Osteoblast (primary cell): ENCODE measurements around the gene SEZ6L. TPM values are rescaled to one million over a fixed set of nuclear protein-coding genes. Genes with fewer than 3 reads are reported as not detected.

ENCODE experiments used
- DNase-seq: peaks from one replicate; pipeline ENCODE4 v3.0.0; 2011; ENCODE audit warnings: low spot score, mixed read lengths; ENCODE audit not compliant: insufficient read length; ENCODE audit errors: missing footprints
- H2AFZ ChIP-seq: 2 replicates; pipeline ENCODE4 v1.6.0; 2011; ENCODE audit warnings: mild to moderate bottlenecking, low read length
- H3K27ac ChIP-seq: 2 replicates; pipeline ENCODE4 v1.5.1; 2011; ENCODE audit warnings: mild to moderate bottlenecking, low read depth, low read length, moderate library complexity
- H3K27me3 ChIP-seq: 2 replicates; pipeline ENCODE4 v1.6.0; 2012; ENCODE audit warnings: mild to moderate bottlenecking, control low read depth, inconsistent platforms, low read length, moderate library complexity; ENCODE audit not compliant: insufficient read depth
- H3K36me3 ChIP-seq: 2 replicates; pipeline ENCODE4 v1.5.1; 2011; ENCODE audit warnings: mild to moderate bottlenecking, low read length, control low read depth, moderate library complexity; ENCODE audit not compliant: insufficient read depth
- H3K4me1 ChIP-seq: 2 replicates; pipeline ENCODE4 v1.5.1; 2011; ENCODE audit warnings: mild to moderate bottlenecking, low read length, control low read depth, moderate library complexity; ENCODE audit not compliant: insufficient read depth
- H3K4me2 ChIP-seq: 2 replicates; pipeline ENCODE4 v1.6.0; 2011; ENCODE audit warnings: mild to moderate bottlenecking, low read length; ENCODE audit not compliant: insufficient read depth
- H3K4me3 ChIP-seq: fragments of 200-600 bp; sonication (generic); 3 replicates; pipeline ENCODE4 v1.5.1; 2012; ENCODE audit warnings: mild to moderate bottlenecking, low read length, inconsistent platforms; ENCODE audit not compliant: insufficient read depth
- H3K79me2 ChIP-seq: 2 replicates; pipeline ENCODE4 v1.6.0; 2012; ENCODE audit warnings: mild to moderate bottlenecking, low read length, control low read depth, inconsistent platforms; ENCODE audit not compliant: insufficient read depth
- H3K9me3 ChIP-seq: 2 replicates; pipeline ENCODE4 v1.5.1; 2011; ENCODE audit warnings: low read depth, low read length, control low read depth
- H4K20me1 ChIP-seq: 2 replicates; pipeline ENCODE4 v1.6.0; 2012; ENCODE audit warnings: mild to moderate bottlenecking, low read length, control low read depth; ENCODE audit not compliant: insufficient read depth
- CTCF ChIP-seq: IDR thresholded peaks from 2 replicates; pipeline ENCODE4 v1.5.1; 2011; ENCODE audit warnings: mild to moderate bottlenecking, low read depth, low read length, moderate library complexity; ENCODE audit errors: extremely low read depth
- total RNA-seq: library from RNA; depleted of rRNA; stranded (reverse); fragments of >200 nt; gene quantifications from 2 replicates; pipeline ENCODE4 v1.2.3, GENCODE V29; 2012

The SEZ6L gene
- total RNA-seq, 1 donor, result not detected

- no peaks in the 10 kb centered on the region for H3K9me3 ChIP-seq
- H3K27ac ChIP-seq, result no peak overlapping the region
- H4K20me1 ChIP-seq, result no peaks in the 10 kb centered on the region
- no peak overlapping the region for H2AFZ ChIP-seq
- no peaks in the 10 kb centered on the region for H3K79me2 ChIP-seq
- no peaks in the 10 kb centered on the region for H3K4me1 ChIP-seq
- H3K4me2 ChIP-seq, result no peak overlapping the region
- no peaks in the 10 kb centered on the region for H3K36me3 ChIP-seq
- TF ChIP-seq CTCF, result no peak
- H3K27me3 ChIP-seq, result peaks cover 5% of the 10 kb centered on the region
- no peak for DNase-seq
- no peak overlapping the region for H3K4me3 ChIP-seq
Observed at GRCh38 chr22:26295563-26296126, 126.4 kb downstream of the SEZ6L start.

GRCh38 chr22:26298605-26299310 lies 129.5 kb downstream of the SEZ6L start:
- Histone ChIP-seq H3K4me2 (no peak overlapping the region), H3K79me2 (no peaks in the 10 kb centered on the region), H3K4me3 (no peak overlapping the region), H3K36me3 (no peaks in the 10 kb centered on the region), H3K4me1 (no peaks in the 10 kb centered on the region), H4K20me1 (no peaks in the 10 kb centered on the region), H2AFZ (no peak overlapping the region), H3K9me3 (no peaks in the 10 kb centered on the region), H3K27me3 (peaks cover 5% of the 10 kb centered on the region), H3K27ac (no peak overlapping the region)
- DNase-seq, result no peak
- no peak for TF ChIP-seq CTCF

- no peak for TF ChIP-seq CTCF
- DNase-seq, result no peak
- no peaks in the 10 kb centered on the region for H3K9me3 ChIP-seq
- no peak overlapping the region for H2AFZ ChIP-seq
- no peak overlapping the region for H3K4me2 ChIP-seq
- no peaks in the 10 kb centered on the region for H3K36me3 ChIP-seq
- H3K4me1 ChIP-seq, result no peaks in the 10 kb centered on the region
- H3K4me3 ChIP-seq, result no peak overlapping the region
- H3K79me2 ChIP-seq, result no peaks in the 10 kb centered on the region
- no peaks in the 10 kb centered on the region for H4K20me1 ChIP-seq
- peaks cover 17% of the 10 kb centered on the region for H3K27me3 ChIP-seq
- no peak overlapping the region for H3K27ac ChIP-seq
Observed at GRCh38 chr22:26302726-26303125, 133.5 kb downstream of the SEZ6L start.

GRCh38 chr22:26303475-26303874 lies 134.2 kb downstream of the SEZ6L start:
- Histone ChIP-seq H3K27ac (no peak overlapping the region), H3K27me3 (peaks cover 19% of the 10 kb centered on the region), H3K4me1 (no peaks in the 10 kb centered on the region), H2AFZ (no peak overlapping the region), H3K9me3 (no peaks in the 10 kb centered on the region), H4K20me1 (no peaks in the 10 kb centered on the region), H3K79me2 (no peaks in the 10 kb centered on the region), H3K4me2 (no peak overlapping the region), H3K4me3 (no peak overlapping the region), H3K36me3 (no peaks in the 10 kb centered on the region)
- no peak for DNase-seq
- TF ChIP-seq CTCF, result no peak
